Neural cell (in vitro differentiated cells): ENCODE results near the gene EPS8. TPM values are rescaled to one million over a fixed set of nuclear protein-coding genes. Genes with fewer than 3 reads are reported as not detected.

ENCODE experiments used
- H2AFZ ChIP-seq: fragments of 200-600, 300-800 bp; sonication (generic), shearing (Covaris generic); 2 replicates; pipeline ENCODE4 v1.6.0; 2014; ENCODE audit warnings: low read depth, mild to moderate bottlenecking, antibody characterized with exemption, low read length, moderate library complexity
- H3F3A ChIP-seq: fragments of 200-600 bp; shearing (Covaris generic); 2 replicates; pipeline ENCODE4 v1.6.1; 2016; ENCODE audit warnings: mild to moderate bottlenecking, moderate library complexity, mixed read lengths, antibody characterized with exemption, low read length; ENCODE audit not compliant: insufficient read depth, poor library complexity, severe bottlenecking
- H3K27ac ChIP-seq: fragments of 200-600, 300-800 bp; sonication (generic), shearing (Covaris generic); 2 replicates; pipeline ENCODE4 v1.5.1; 2014; ENCODE audit warnings: mild to moderate bottlenecking, low read length, moderate library complexity
- H3K27me3 ChIP-seq: fragments of 300-800, 200-600 bp; sonication (generic), shearing (Covaris generic); 2 replicates; pipeline ENCODE4 v1.6.0; 2014; ENCODE audit warnings: mild to moderate bottlenecking, low read depth, low read length, moderate library complexity; ENCODE audit not compliant: insufficient read depth
- H3K36me3 ChIP-seq: fragments of 300-800, 200-600 bp; sonication (generic), shearing (Covaris generic); 2 replicates; pipeline ENCODE4 v1.5.1; 2014; ENCODE audit warnings: mild to moderate bottlenecking, antibody characterized with exemption, low read length, moderate library complexity; ENCODE audit not compliant: insufficient read depth
- H3K4me2 ChIP-seq: fragments of 300-800, 200-600 bp; sonication (generic), shearing (Covaris generic); 2 replicates; pipeline ENCODE4 v1.6.0; 2014; ENCODE audit warnings: mild to moderate bottlenecking, low read length
- H3K4me3 ChIP-seq: fragments of 300-800, 200-600 bp; sonication (generic), shearing (Covaris generic); 2 replicates; pipeline ENCODE4 v1.5.1; 2014; ENCODE audit warnings: mild to moderate bottlenecking, low read length, moderate library complexity
- H3K79me2 ChIP-seq: fragments of 200-600 bp; shearing (Covaris generic); replicated peaks from 2 replicates; pipeline ENCODE4 v1.6.0; 2014; ENCODE audit warnings: mild to moderate bottlenecking, low read length, moderate library complexity; ENCODE audit not compliant: insufficient read depth
- H3K9ac ChIP-seq: fragments of 300-800, 200-600 bp; sonication (generic), shearing (Covaris generic); 2 replicates; pipeline ENCODE4 v1.6.1; 2016; ENCODE audit warnings: mild to moderate bottlenecking, low read length, mixed read lengths
- H3K9me2 ChIP-seq: fragments of 200-600 bp; shearing (Covaris generic); 2 replicates; pipeline ENCODE4 v1.6.1; 2016; ENCODE audit warnings: mild to moderate bottlenecking, low read length, mixed read lengths; ENCODE audit not compliant: insufficient read depth
- H3K9me3 ChIP-seq: fragments of 200-600, 300-800 bp; sonication (generic), shearing (Covaris generic); 2 replicates; pipeline ENCODE4 v1.6.1; 2016; ENCODE audit warnings: mild to moderate bottlenecking, mixed run types, low read length, moderate library complexity, mixed read lengths
- H4K20me1 ChIP-seq: fragments of 200-600 bp; shearing (Covaris generic); 2 replicates; pipeline ENCODE4 v1.6.1; 2016; ENCODE audit warnings: mild to moderate bottlenecking, mixed run types; ENCODE audit not compliant: insufficient read depth
- EP300 ChIP-seq: fragments of 450-650 bp; conservative IDR thresholded peaks from 2 replicates; pipeline ENCODE4 v1.6.1; 2014; ENCODE audit warnings: antibody characterized with exemption, mild to moderate bottlenecking, moderate library complexity; ENCODE audit not compliant: poor library complexity, severe bottlenecking
- EZH2 ChIP-seq: fragments of 200-600, 300-800 bp; shearing (Covaris generic), sonication (generic); IDR thresholded peaks from 2 replicates; pipeline ENCODE4 v1.6.1; 2014; ENCODE audit warnings: antibody characterized with exemption, low read length, borderline replicate concordance, mild to moderate bottlenecking; ENCODE audit not compliant: insufficient read depth, poor library complexity, severe bottlenecking
- MXI1 ChIP-seq: fragments of 450-650 bp; conservative IDR thresholded peaks from 2 replicates; pipeline ENCODE4 v1.6.1; 2014; ENCODE audit warnings: antibody characterized with exemption, mild to moderate bottlenecking; ENCODE audit not compliant: poor library complexity, severe bottlenecking
- POLR2AphosphoS5 ChIP-seq: IDR thresholded peaks from 2 replicates; pipeline ENCODE4 v1.6.1; 2012
- RAD21 ChIP-seq: fragments of 450-650 bp; conservative IDR thresholded peaks from 2 replicates; pipeline ENCODE4 v1.6.1; 2014; ENCODE audit warnings: antibody characterized with exemption, mild to moderate bottlenecking, moderate library complexity
- SMC3 ChIP-seq: fragments of 450-650 bp; conservative IDR thresholded peaks from 2 replicates; pipeline ENCODE4 v1.6.1; 2014; ENCODE audit warnings: antibody characterized with exemption, mild to moderate bottlenecking, moderate library complexity; ENCODE audit not compliant: poor library complexity
- TAF1 ChIP-seq: IDR thresholded peaks from 2 replicates; pipeline ENCODE4 v1.6.1; 2012; ENCODE audit warnings: low read depth
- polyA plus RNA-seq: library from polyadenylated mRNA; depleted of rRNA; stranded (reverse); fragments of >200 nt; gene quantifications from 2 replicates; pipeline ENCODE4 v1.2.3, GENCODE V29; 2014
- TF ChIP-seq, protein P1 (sequence below): fragments of 450-650 bp; IDR thresholded peaks from 2 replicates; pipeline ENCODE4 v1.5.1; 2014; ENCODE audit warnings: antibody characterized with exemption, mild to moderate bottlenecking, moderate library complexity; ENCODE audit not compliant: poor library complexity, severe bottlenecking
- TF ChIP-seq, protein P2 (sequence below): IDR thresholded peaks from 2 replicates; pipeline ENCODE4 v1.6.1; 2012; ENCODE audit warnings: borderline replicate concordance

Gene EPS8
- polyA plus RNA-seq, 1 donor from 2014 or later, result 12.2 TPM

DNA sequence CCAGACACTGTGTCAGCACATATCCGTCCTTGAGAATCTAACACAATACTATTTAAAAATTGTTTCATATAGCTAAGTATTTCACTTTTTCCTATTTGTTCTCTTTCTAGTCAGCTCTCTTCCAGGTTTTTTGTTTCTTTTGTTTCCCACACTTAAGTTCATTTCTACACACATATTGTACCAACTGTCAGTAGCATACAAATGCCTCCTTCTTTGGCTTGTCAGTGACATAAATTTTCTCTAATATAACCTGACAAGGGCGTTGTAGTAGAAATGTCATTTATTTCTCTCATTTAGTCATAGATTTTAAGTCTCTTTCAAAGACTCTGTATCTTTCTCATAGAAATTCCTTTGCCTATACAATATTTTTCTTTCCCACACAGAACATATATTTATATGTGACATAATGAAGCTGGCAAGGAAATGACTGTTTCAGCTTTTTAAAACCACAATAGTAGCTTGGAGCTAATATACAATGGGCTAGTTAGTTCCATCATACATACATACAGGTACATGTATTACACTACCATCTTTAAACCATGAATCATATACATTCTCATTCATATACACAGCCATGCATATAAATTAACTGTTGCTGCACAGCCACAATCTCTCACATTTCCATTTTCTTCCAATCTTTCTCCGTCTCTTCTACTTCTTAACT lies 42.3 kb upstream of the EPS8 start:
- no peak overlapping the region for H3K27ac ChIP-seq
- H3K4me3 ChIP-seq, result no peak overlapping the region
- no peaks in the 10 kb centered on the region for H3K27me3 ChIP-seq
- H3K36me3 ChIP-seq, result no peaks in the 10 kb centered on the region
- H3F3A ChIP-seq, result no peaks in the 10 kb centered on the region
- no peaks in the 10 kb centered on the region for H3K9me2 ChIP-seq
- no peak overlapping the region for H3K4me2 ChIP-seq
- no peak overlapping the region for H3K9ac ChIP-seq
- TF ChIP-seq POLR2AphosphoS5 (peak; percentile 64), EZH2 (no peak), EP300 (peak; percentile 69)
- no peaks in the 10 kb centered on the region for H4K20me1 ChIP-seq
- H2AFZ ChIP-seq, result no peak overlapping the region
- H3K9me3 ChIP-seq, result no peaks in the 10 kb centered on the region
- no peaks in the 10 kb centered on the region for H3K79me2 ChIP-seq

DNA sequence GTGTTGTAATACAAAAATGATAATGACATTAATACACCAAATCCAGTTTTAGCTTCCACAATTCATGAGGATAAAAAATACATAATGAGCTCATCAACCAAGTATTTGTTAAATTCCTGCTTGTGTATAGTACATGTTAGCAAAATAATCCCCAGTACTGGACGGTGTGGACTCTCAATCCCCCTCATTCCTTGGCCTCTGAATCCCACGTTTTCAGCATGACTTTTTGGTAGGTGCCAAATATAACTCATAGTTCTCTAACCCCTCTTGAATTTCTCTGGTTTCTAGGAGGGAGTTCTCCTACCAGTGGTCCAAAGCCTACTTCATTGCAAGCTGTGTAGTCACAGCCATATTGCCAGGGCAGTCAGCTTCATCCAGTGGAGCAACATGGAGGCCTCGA lies 41.4 kb upstream of the EPS8 start:
- no peaks in the 10 kb centered on the region for H3K79me2 ChIP-seq
- no peaks in the 10 kb centered on the region for H3F3A ChIP-seq
- no peak overlapping the region for H2AFZ ChIP-seq
- no peak overlapping the region for H3K4me3 ChIP-seq
- no peak overlapping the region for H3K4me2 ChIP-seq
- H3K9ac ChIP-seq, result no peak overlapping the region
- no peaks in the 10 kb centered on the region for H3K9me3 ChIP-seq
- TF ChIP-seq POLR2AphosphoS5 (no peak), MXI1 (no peak), EP300 (no peak), RAD21 (no peak), SMC3 (no peak), EZH2 (no peak), TAF1 (no peak)
- TF ChIP-seq, protein P1, sequence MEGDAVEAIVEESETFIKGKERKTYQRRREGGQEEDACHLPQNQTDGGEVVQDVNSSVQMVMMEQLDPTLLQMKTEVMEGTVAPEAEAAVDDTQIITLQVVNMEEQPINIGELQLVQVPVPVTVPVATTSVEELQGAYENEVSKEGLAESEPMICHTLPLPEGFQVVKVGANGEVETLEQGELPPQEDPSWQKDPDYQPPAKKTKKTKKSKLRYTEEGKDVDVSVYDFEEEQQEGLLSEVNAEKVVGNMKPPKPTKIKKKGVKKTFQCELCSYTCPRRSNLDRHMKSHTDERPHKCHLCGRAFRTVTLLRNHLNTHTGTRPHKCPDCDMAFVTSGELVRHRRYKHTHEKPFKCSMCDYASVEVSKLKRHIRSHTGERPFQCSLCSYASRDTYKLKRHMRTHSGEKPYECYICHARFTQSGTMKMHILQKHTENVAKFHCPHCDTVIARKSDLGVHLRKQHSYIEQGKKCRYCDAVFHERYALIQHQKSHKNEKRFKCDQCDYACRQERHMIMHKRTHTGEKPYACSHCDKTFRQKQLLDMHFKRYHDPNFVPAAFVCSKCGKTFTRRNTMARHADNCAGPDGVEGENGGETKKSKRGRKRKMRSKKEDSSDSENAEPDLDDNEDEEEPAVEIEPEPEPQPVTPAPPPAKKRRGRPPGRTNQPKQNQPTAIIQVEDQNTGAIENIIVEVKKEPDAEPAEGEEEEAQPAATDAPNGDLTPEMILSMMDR, result no peak
- TF ChIP-seq, protein P2, sequence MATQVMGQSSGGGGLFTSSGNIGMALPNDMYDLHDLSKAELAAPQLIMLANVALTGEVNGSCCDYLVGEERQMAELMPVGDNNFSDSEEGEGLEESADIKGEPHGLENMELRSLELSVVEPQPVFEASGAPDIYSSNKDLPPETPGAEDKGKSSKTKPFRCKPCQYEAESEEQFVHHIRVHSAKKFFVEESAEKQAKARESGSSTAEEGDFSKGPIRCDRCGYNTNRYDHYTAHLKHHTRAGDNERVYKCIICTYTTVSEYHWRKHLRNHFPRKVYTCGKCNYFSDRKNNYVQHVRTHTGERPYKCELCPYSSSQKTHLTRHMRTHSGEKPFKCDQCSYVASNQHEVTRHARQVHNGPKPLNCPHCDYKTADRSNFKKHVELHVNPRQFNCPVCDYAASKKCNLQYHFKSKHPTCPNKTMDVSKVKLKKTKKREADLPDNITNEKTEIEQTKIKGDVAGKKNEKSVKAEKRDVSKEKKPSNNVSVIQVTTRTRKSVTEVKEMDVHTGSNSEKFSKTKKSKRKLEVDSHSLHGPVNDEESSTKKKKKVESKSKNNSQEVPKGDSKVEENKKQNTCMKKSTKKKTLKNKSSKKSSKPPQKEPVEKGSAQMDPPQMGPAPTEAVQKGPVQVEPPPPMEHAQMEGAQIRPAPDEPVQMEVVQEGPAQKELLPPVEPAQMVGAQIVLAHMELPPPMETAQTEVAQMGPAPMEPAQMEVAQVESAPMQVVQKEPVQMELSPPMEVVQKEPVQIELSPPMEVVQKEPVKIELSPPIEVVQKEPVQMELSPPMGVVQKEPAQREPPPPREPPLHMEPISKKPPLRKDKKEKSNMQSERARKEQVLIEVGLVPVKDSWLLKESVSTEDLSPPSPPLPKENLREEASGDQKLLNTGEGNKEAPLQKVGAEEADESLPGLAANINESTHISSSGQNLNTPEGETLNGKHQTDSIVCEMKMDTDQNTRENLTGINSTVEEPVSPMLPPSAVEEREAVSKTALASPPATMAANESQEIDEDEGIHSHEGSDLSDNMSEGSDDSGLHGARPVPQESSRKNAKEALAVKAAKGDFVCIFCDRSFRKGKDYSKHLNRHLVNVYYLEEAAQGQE, result no peak
- no peaks in the 10 kb centered on the region for H4K20me1 ChIP-seq
- H3K27ac ChIP-seq, result no peak overlapping the region
- no peaks in the 10 kb centered on the region for H3K36me3 ChIP-seq
- H3K27me3 ChIP-seq, result no peaks in the 10 kb centered on the region
- no peaks in the 10 kb centered on the region for H3K9me2 ChIP-seq
